ENCODE data around the gene CTSH.
A peak's percentile ranks its signal among the peaks of the same experiment; 100 is the strongest.
"Not testable (repeated sequence)": the region's sequence is repeated elsewhere in the genome, so short reads cannot be mapped to it uniquely, and the experiment has no call there.

Gene CTSH

GRCh38 chr15:78889000-78889399 is 55.8 kb downstream of the CTSH start:
- no peak for DNase-seq (ENCODE audit: low read depth in 3 of 3, low spot score in 1 of 3)

GRCh38 chr15:78881681-78882080 is 63.2 kb downstream of the CTSH start:
- DNase-seq (ENCODE audit: low read depth in 3 of 3, low spot score in 1 of 3) = no peak

- DNase-seq (ENCODE audit: low read depth in 3 of 3, low spot score in 1 of 3) = no peak
These were observed 64.0 kb downstream of the CTSH start for GRCh38 chr15:78880813-78881212.

GRCh38 chr15:78880242-78880533 is 64.7 kb downstream of the CTSH start:
- no peak for DNase-seq (ENCODE audit: low read depth in 3 of 3, low spot score in 1 of 3)

GRCh38 chr15:78879517-78880241 is 65.2 kb downstream of the CTSH start:
- no peak for DNase-seq (ENCODE audit: low read depth in 3 of 3, low spot score in 1 of 3)

GRCh38 chr15:78878356-78878755 is 66.5 kb downstream of the CTSH start:
- no peak for DNase-seq (ENCODE audit: low read depth in 3 of 3, low spot score in 1 of 3)

- not testable (repeated sequence) for DNase-seq (ENCODE audit: low read depth in 3 of 3, low spot score in 1 of 3)
These were observed 67.9 kb downstream of the CTSH start for GRCh38 chr15:78876954-78877353.

GRCh38 chr15:78875107-78875914 is 69.5 kb downstream of the CTSH start:
- DNase-seq (ENCODE audit: low read depth in 3 of 3, low spot score in 1 of 3) = no peak

- DNase-seq (ENCODE audit: low read depth in 3 of 3, low spot score in 1 of 3) = no peak
These were observed 70.8 kb downstream of the CTSH start for GRCh38 chr15:78873793-78874765.

GRCh38 chr15:78872972-78873792 is 71.7 kb downstream of the CTSH start:
- DNase-seq (ENCODE audit: low read depth in 3 of 3, low spot score in 1 of 3) = peak; percentile 75 to 79 (median 76)

GRCh38 chr15:78872155-78872971 is 72.5 kb downstream of the CTSH start, which contains the start of gene MORF4L1:
Gene MORF4L1, plus strand, starts transcription at chr15:78872890. Its CDS starts 128 bp downstream, at chr15:78873018.
- DNase-seq (ENCODE audit: low read depth in 3 of 3, low spot score in 1 of 3) = peak; percentile 89 to 91 (median 89)

- not testable (repeated sequence) for DNase-seq (ENCODE audit: low read depth in 3 of 3, low spot score in 1 of 3)
These were observed 73.2 kb downstream of the CTSH start for GRCh38 chr15:78871483-78872127.
